GM12873 (cell line): Measurements from ENCODE around the gene FGD2.
A peak's percentile ranks its signal among the peaks of the same experiment; 100 is the strongest.

ENCODE experiments used
- TF ChIP-seq, protein P1 (sequence below): IDR thresholded peaks from 2 replicates; pipeline ENCODE4 v1.5.1; 2012; ENCODE audit warnings: low read depth, mild to moderate bottlenecking, moderate library complexity, low read length, control low read depth; ENCODE audit not compliant: insufficient read depth; ENCODE audit errors: missing control alignments

FGD2 gene

GRCh38 chr6:37027036-37027720 lies 21.7 kb downstream of the FGD2 start:
- TF ChIP-seq, protein P1, sequence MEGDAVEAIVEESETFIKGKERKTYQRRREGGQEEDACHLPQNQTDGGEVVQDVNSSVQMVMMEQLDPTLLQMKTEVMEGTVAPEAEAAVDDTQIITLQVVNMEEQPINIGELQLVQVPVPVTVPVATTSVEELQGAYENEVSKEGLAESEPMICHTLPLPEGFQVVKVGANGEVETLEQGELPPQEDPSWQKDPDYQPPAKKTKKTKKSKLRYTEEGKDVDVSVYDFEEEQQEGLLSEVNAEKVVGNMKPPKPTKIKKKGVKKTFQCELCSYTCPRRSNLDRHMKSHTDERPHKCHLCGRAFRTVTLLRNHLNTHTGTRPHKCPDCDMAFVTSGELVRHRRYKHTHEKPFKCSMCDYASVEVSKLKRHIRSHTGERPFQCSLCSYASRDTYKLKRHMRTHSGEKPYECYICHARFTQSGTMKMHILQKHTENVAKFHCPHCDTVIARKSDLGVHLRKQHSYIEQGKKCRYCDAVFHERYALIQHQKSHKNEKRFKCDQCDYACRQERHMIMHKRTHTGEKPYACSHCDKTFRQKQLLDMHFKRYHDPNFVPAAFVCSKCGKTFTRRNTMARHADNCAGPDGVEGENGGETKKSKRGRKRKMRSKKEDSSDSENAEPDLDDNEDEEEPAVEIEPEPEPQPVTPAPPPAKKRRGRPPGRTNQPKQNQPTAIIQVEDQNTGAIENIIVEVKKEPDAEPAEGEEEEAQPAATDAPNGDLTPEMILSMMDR = no peak

GRCh38 chr6:37027811-37028469 lies 22.5 kb downstream of the FGD2 start:
- TF ChIP-seq, protein P1 = no peak

GRCh38 chr6:37029249-37029971 lies 24.0 kb downstream of the FGD2 start:
- TF ChIP-seq, protein P1 = peak; percentile 83

- TF ChIP-seq, protein P1 = no peak
Measured at GRCh38 chr6:37030599-37030998, 25.1 kb downstream of the FGD2 start.

GRCh38 chr6:37032239-37032638 lies 26.8 kb downstream of the FGD2 start:
- TF ChIP-seq, protein P1 = no peak

GRCh38 chr6:37033255-37033654 lies 27.8 kb downstream of the FGD2 start:
- TF ChIP-seq, protein P1 = no peak
